ENCODE data around the gene WDFY4. TPM values are rescaled to one million over a fixed set of nuclear protein-coding genes. Genes with fewer than 3 reads are reported as not detected.

The WDFY4 gene
- total and polyA plus RNA-seq, 2 donors (not counting 1 experiment from before 2014, with no cell fraction given), result 0.06 to 0.66 TPM

GRCh38 chr10:48655411-48656240 is 29.0 kb upstream of the WDFY4 start:
- Histone ChIP-seq H3K9ac (ENCODE audit: insufficient read depth, low read length) (peak overlapping the region; percentile 67), H3K9me3 (ENCODE audit: control insufficient read depth, insufficient read depth, low read depth, low read length) (no peaks in the 10 kb centered on the region)

GRCh38 chr10:48656241-48656913 is 28.3 kb upstream of the WDFY4 start:
- TF ChIP-seq EZH2 (IDR thresholded peaks at IDR 0.05; ENCODE audit: low read length, missing control alignments) (no peak), CTCF (conservative IDR thresholded peaks at IDR 0.05 in 1 of 2, IDR thresholded peaks at IDR 0.05 in 1 of 2; ENCODE audit: low read depth in 1 of 2, low read length in 2 of 2) (peak; percentile 71 to 96)

More at GRCh38 chr10:48655411-48656240, 29.0 kb upstream of the WDFY4 start:
- Histone ChIP-seq H3K4me1 (ENCODE audit: control insufficient read depth, extremely low read depth, insufficient read depth, low read length) (peaks cover 4% of the 10 kb centered on the region), H3K27ac (ENCODE audit: insufficient read depth, low read length) (peak overlapping the region; percentile 77), H2AFZ (ENCODE audit: low read length) (peak overlapping the region; percentile 49), H3K4me3 (replicated peaks in 1 of 4; ENCODE audit: control extremely low read depth in 1 of 4, insufficient read depth in 1 of 4, low read depth in 3 of 4, low read length in 4 of 4) (peak overlapping the region; percentile 42 to 70 (median 54)), H4K20me1 (ENCODE audit: control insufficient read depth, extremely low read depth, insufficient read depth, low read length) (no peaks in the 10 kb centered on the region), H3K36me3 (ENCODE audit: control insufficient read depth, insufficient read depth, low read length) (no peaks in the 10 kb centered on the region), H3K79me2 (ENCODE audit: control insufficient read depth, insufficient read depth, low read length) (peaks cover 5% of the 10 kb centered on the region), H3K4me2 (ENCODE audit: extremely low read depth, insufficient read depth, low read length) (peak overlapping the region; percentile 88), H3K27me3 (ENCODE audit: control insufficient read depth, insufficient read depth, low read length) (no peaks in the 10 kb centered on the region)
- DNase-seq (ENCODE audit: low read depth in 2 of 2), result peak; percentile 66 to 68
- TF ChIP-seq CTCF (conservative IDR thresholded peaks at IDR 0.05 in 1 of 2, IDR thresholded peaks at IDR 0.05 in 1 of 2; ENCODE audit: low read depth in 1 of 2, low read length in 2 of 2) (no peak), EZH2 (IDR thresholded peaks at IDR 0.05; ENCODE audit: low read length, missing control alignments) (no peak)

GRCh38 chr10:48656914-48657305 is 27.8 kb upstream of the WDFY4 start:
- DNase-seq (ENCODE audit: low read depth in 2 of 2), result no peak
- Histone ChIP-seq H3K4me3 (replicated peaks in 1 of 4; ENCODE audit: control extremely low read depth in 1 of 4, insufficient read depth in 1 of 4, low read depth in 3 of 4, low read length in 4 of 4) (peak overlapping the region in 2 of 4 experiments; percentile 5 to 64), H3K4me2 (ENCODE audit: extremely low read depth, insufficient read depth, low read length) (peak overlapping the region; percentile 67), H3K79me2 (ENCODE audit: control insufficient read depth, insufficient read depth, low read length) (no peaks in the 10 kb centered on the region), H3K9ac (ENCODE audit: insufficient read depth, low read length) (no peak overlapping the region), H2AFZ (ENCODE audit: low read length) (peak overlapping the region; percentile 82), H4K20me1 (ENCODE audit: control insufficient read depth, extremely low read depth, insufficient read depth, low read length) (no peaks in the 10 kb centered on the region), H3K4me1 (ENCODE audit: control insufficient read depth, extremely low read depth, insufficient read depth, low read length) (peaks cover 4% of the 10 kb centered on the region), H3K27ac (ENCODE audit: insufficient read depth, low read length) (no peak overlapping the region), H3K36me3 (ENCODE audit: control insufficient read depth, insufficient read depth, low read length) (no peaks in the 10 kb centered on the region), H3K27me3 (ENCODE audit: control insufficient read depth, insufficient read depth, low read length) (peaks cover 3% of the 10 kb centered on the region), H3K9me3 (ENCODE audit: control insufficient read depth, insufficient read depth, low read depth, low read length) (no peaks in the 10 kb centered on the region)
- TF ChIP-seq CTCF (conservative IDR thresholded peaks at IDR 0.05 in 1 of 2, IDR thresholded peaks at IDR 0.05 in 1 of 2; ENCODE audit: low read depth in 1 of 2, low read length in 2 of 2), result no peak
- TF ChIP-seq EZH2 (IDR thresholded peaks at IDR 0.05; ENCODE audit: low read length, missing control alignments), result no peak

More at GRCh38 chr10:48656241-48656913, 28.3 kb upstream of the WDFY4 start:
- H3K9ac ChIP-seq (ENCODE audit: insufficient read depth, low read length), result peak overlapping the region; percentile 67
- peaks cover 2% of the 10 kb centered on the region for H3K79me2 ChIP-seq (ENCODE audit: control insufficient read depth, insufficient read depth, low read length)
- H3K4me1 ChIP-seq (ENCODE audit: control insufficient read depth, extremely low read depth, insufficient read depth, low read length), result peaks cover 4% of the 10 kb centered on the region
- H3K4me3 ChIP-seq (replicated peaks in 1 of 4; ENCODE audit: control extremely low read depth in 1 of 4, insufficient read depth in 1 of 4, low read depth in 3 of 4, low read length in 4 of 4), result peak overlapping the region; percentile 51 to 70 (median 60)
- H3K9me3 ChIP-seq (ENCODE audit: control insufficient read depth, insufficient read depth, low read depth, low read length), result no peaks in the 10 kb centered on the region
- H3K4me2 ChIP-seq (ENCODE audit: extremely low read depth, insufficient read depth, low read length), result peak overlapping the region; percentile 67
- H3K36me3 ChIP-seq (ENCODE audit: control insufficient read depth, insufficient read depth, low read length), result no peaks in the 10 kb centered on the region
- peak overlapping the region; percentile 82 for H2AFZ ChIP-seq (ENCODE audit: low read length)
- peak; percentile 84 to 91 for DNase-seq (ENCODE audit: low read depth in 2 of 2)
- no peaks in the 10 kb centered on the region for H4K20me1 ChIP-seq (ENCODE audit: control insufficient read depth, extremely low read depth, insufficient read depth, low read length)
- peaks cover 3% of the 10 kb centered on the region for H3K27me3 ChIP-seq (ENCODE audit: control insufficient read depth, insufficient read depth, low read length)
- H3K27ac ChIP-seq (ENCODE audit: insufficient read depth, low read length), result peak overlapping the region; percentile 77
